IMR-90 (cell line): ENCODE data around the gene CNTN5. TPM values are rescaled to one million over a fixed set of nuclear protein-coding genes. Genes with fewer than 3 reads are reported as not detected.

Experiments used
- ATAC-seq: fragments of 200-7000 bp; cut with Tn5 transposase; 2 replicates; pipeline ENCODE4 v1.9.1; 2020; ENCODE audit warnings: low read depth, mild to moderate bottlenecking, moderate library complexity
- BruUV-seq: library from RNA; stranded (reverse); fragments of 400-500 nt; replicated peaks from 2 replicates; lab custom pipeline; 2021; lab: Mats Ljungman, UMichigan
- CTCF ChIA-PET: fragments of 300-600 bp; formaldehyde crosslinking; extraction: SDS; loops from one replicate; lab custom pipeline; 2021; ENCODE audit warnings: antibody characterized with exemption; lab: Yijun Ruan, JAX
- POLR2A ChIA-PET: fragments of 300-600 bp; sonication (Branson Sonifier 250); formaldehyde crosslinking; loops from one replicate; lab custom pipeline; 2022; ENCODE audit warnings: antibody characterized with exemption; ENCODE audit not compliant: unreplicated experiment; lab: Charles Lee
- DNase-seq: peaks from one replicate; pipeline ENCODE4 v3.0.0; 2013
- H2AFZ ChIP-seq: replicated peaks from 2 replicates; pipeline ENCODE3; 2013; ENCODE audit warnings: low read length, mild to moderate bottlenecking; ENCODE audit not compliant: poor library complexity
- H2AK5ac ChIP-seq: 2 replicates; pipeline ENCODE4 v1.6.1; 2013; ENCODE audit warnings: low read depth, low read length, inconsistent platforms
- H2AK9ac ChIP-seq: replicated peaks from 2 replicates; pipeline ENCODE3; 2013; ENCODE audit warnings: mild to moderate bottlenecking, low read depth, low read length, moderate library complexity; ENCODE audit not compliant: poor library complexity
- H2BK120ac ChIP-seq: 2 replicates; pipeline ENCODE4 v1.6.1; 2013; ENCODE audit warnings: low read depth, low read length, inconsistent platforms
- H2BK15ac ChIP-seq: 3 replicates; pipeline ENCODE4 v1.6.1; 2013; ENCODE audit warnings: low read depth, low read length, inconsistent platforms
- H2BK20ac ChIP-seq: 2 replicates; pipeline ENCODE4 v1.6.1; 2013; ENCODE audit warnings: low read depth, mild to moderate bottlenecking, inconsistent platforms, low read length, moderate library complexity
- H2BK5ac ChIP-seq: 2 replicates; pipeline ENCODE4 v1.6.1; 2013; ENCODE audit warnings: mild to moderate bottlenecking, low read depth, low read length, inconsistent platforms; ENCODE audit not compliant: poor library complexity, severe bottlenecking
- H3K14ac ChIP-seq: replicated peaks from 2 replicates; pipeline ENCODE4 v1.6.1; 2013; ENCODE audit warnings: low read depth, low read length, inconsistent platforms
- H3K18ac ChIP-seq: 2 replicates; pipeline ENCODE4 v1.6.1; 2013; ENCODE audit warnings: low read depth, low read length, control low read depth
- H3K23ac ChIP-seq: 2 replicates; pipeline ENCODE4 v1.6.1; 2013; ENCODE audit warnings: low read depth, low read length, inconsistent platforms
- H3K27ac ChIP-seq: 2 replicates; pipeline ENCODE4 v1.5.1; 2013; ENCODE audit warnings: mild to moderate bottlenecking, control low read depth, low read length; ENCODE audit not compliant: insufficient read depth
- H3K27me3 ChIP-seq: 2 replicates; pipeline ENCODE4 v1.6.1; 2013; ENCODE audit warnings: low read length; ENCODE audit not compliant: control insufficient read depth, insufficient read depth
- H3K36me3 ChIP-seq: 2 replicates; pipeline ENCODE4 v1.6.1; 2013; ENCODE audit warnings: low read length, mixed read lengths; ENCODE audit not compliant: control insufficient read depth, insufficient read depth
- H3K4ac ChIP-seq: 2 replicates; pipeline ENCODE4 v1.6.1; 2013; ENCODE audit warnings: low read depth, low read length, inconsistent platforms
- H3K4me1 ChIP-seq: 2 replicates; pipeline ENCODE4 v1.6.1; 2013; ENCODE audit warnings: low read length, mixed read lengths; ENCODE audit not compliant: control insufficient read depth, insufficient read depth
- H3K4me2 ChIP-seq: 2 replicates; pipeline ENCODE4 v1.6.1; 2013; ENCODE audit warnings: low read depth, mild to moderate bottlenecking, control low read depth, low read length, moderate library complexity
- H3K4me3 ChIP-seq: 2 replicates; pipeline ENCODE4 v1.5.1; 2013; ENCODE audit warnings: low read depth, mild to moderate bottlenecking, control low read depth, low read length, moderate library complexity; ENCODE audit not compliant: insufficient read depth
- H3K56ac ChIP-seq: 2 replicates; pipeline ENCODE4 v1.6.1; 2013; ENCODE audit warnings: low read length, inconsistent platforms; ENCODE audit not compliant: insufficient read depth; ENCODE audit errors: extremely low read depth
- H3K79me1 ChIP-seq, 2 experiments: 2 replicates each; pipeline ENCODE4 v1.6.1; 2013; ENCODE audit warnings: low read length in 2 of 2, inconsistent platforms in 1 of 2, low read depth in 1 of 2
- H3K9ac ChIP-seq: 2 replicates; pipeline ENCODE4 v1.6.1; 2013; ENCODE audit warnings: low read depth, low read length, control low read depth
- H3K9me1 ChIP-seq: 2 replicates; pipeline ENCODE4 v1.6.1; 2013; ENCODE audit warnings: low read length, inconsistent platforms; ENCODE audit not compliant: insufficient read depth
- H3K9me3 ChIP-seq: 2 replicates; pipeline ENCODE4 v1.6.1; 2013; ENCODE audit warnings: low read length; ENCODE audit not compliant: control insufficient read depth, insufficient read depth
- H4K20me1 ChIP-seq: 2 replicates; pipeline ENCODE4 v1.6.1; 2013; ENCODE audit warnings: low read length, inconsistent platforms; ENCODE audit not compliant: insufficient read depth
- H4K5ac ChIP-seq: 2 replicates; pipeline ENCODE4 v1.6.1; 2013; ENCODE audit warnings: mild to moderate bottlenecking, low read depth, low read length, control low read depth
- H4K8ac ChIP-seq, 2 experiments: 2 replicates each; pipeline ENCODE4 v1.6.1; 2013; ENCODE audit warnings: low read depth in 2 of 2, low read length in 2 of 2, control low read depth in 1 of 2, inconsistent platforms in 1 of 2
- H4K91ac ChIP-seq: 2 replicates; pipeline ENCODE4 v1.6.1; 2013; ENCODE audit warnings: low read depth, low read length, inconsistent platforms; ENCODE audit not compliant: insufficient read depth
- BHLHE40 ChIP-seq: fragments of 150-350 bp; IDR thresholded peaks from 2 replicates; pipeline ENCODE4 v1.6.1; 2016; ENCODE audit warnings: mild to moderate bottlenecking, low read depth, low read length
- CHD1 ChIP-seq: IDR thresholded peaks from 2 replicates; pipeline ENCODE4 v1.6.1; 2012; ENCODE audit warnings: low read depth, low read length, improper control_type of control experiment
- CTCF ChIP-seq: conservative IDR thresholded peaks from 2 replicates; pipeline ENCODE4 v1.5.1; 2012; ENCODE audit warnings: mild to moderate bottlenecking, low read depth, low read length, improper control_type of control experiment
- ELK1 ChIP-seq: fragments of 150-350 bp; IDR thresholded peaks from 2 replicates; pipeline ENCODE4 v1.6.1; 2016; ENCODE audit warnings: low read depth, mild to moderate bottlenecking, low read length, moderate library complexity, borderline replicate concordance
- FOS ChIP-seq: fragments of 150-350 bp; IDR thresholded peaks from 2 replicates; pipeline ENCODE4 v1.6.1; 2016; ENCODE audit warnings: low read depth, low read length
- MAFK ChIP-seq: IDR thresholded peaks from 2 replicates; pipeline ENCODE4 v1.6.1; 2012; ENCODE audit warnings: low read depth, low read length, improper control_type of control experiment
- MAZ ChIP-seq: IDR thresholded peaks from 2 replicates; pipeline ENCODE4 v1.6.1; 2012; ENCODE audit warnings: low read depth, mild to moderate bottlenecking, low read length, improper control_type of control experiment, moderate library complexity, borderline replicate concordance
- NFE2L2 ChIP-seq: fragments of 150-350 bp; IDR thresholded peaks from 2 replicates; pipeline ENCODE4 v1.6.1; 2016; ENCODE audit warnings: low read depth, mild to moderate bottlenecking, low read length
- POLR2A ChIP-seq: IDR thresholded peaks from 2 replicates; pipeline ENCODE4 v1.6.1; 2012; ENCODE audit warnings: mild to moderate bottlenecking, low read depth, low read length
- RAD21 ChIP-seq: IDR thresholded peaks from 2 replicates; pipeline ENCODE4 v1.6.1; 2012; ENCODE audit warnings: low read length, improper control_type of control experiment
- RCOR1 ChIP-seq: IDR thresholded peaks from 2 replicates; pipeline ENCODE4 v1.6.1; 2012; ENCODE audit warnings: mild to moderate bottlenecking, low read length, improper control_type of control experiment; ENCODE audit not compliant: insufficient replicate concordance
- RFX5 ChIP-seq: IDR thresholded peaks from 2 replicates; pipeline ENCODE4 v1.8.0; 2012; ENCODE audit warnings: low read depth, mild to moderate bottlenecking, low read length, moderate library complexity
- SMC3 ChIP-seq: fragments of 150-350 bp; IDR thresholded peaks from 2 replicates; pipeline ENCODE4 v1.6.1; 2016; ENCODE audit warnings: low read depth, mild to moderate bottlenecking, antibody characterized with exemption, low read length, moderate library complexity
- USF2 ChIP-seq: fragments of 150-350 bp; IDR thresholded peaks from 2 replicates; pipeline ENCODE4 v1.6.1; 2017; ENCODE audit warnings: mild to moderate bottlenecking, antibody characterized with exemption, low read length, low read depth
- dilution Hi-C: fragments of 300-500 bp; cut with HindIII; formaldehyde crosslinking; loops from one replicate; pipeline ENCODE4 v1.14.3; 2018; ENCODE audit warnings: low sequenced_read_pairs; ENCODE audit not compliant: unreplicated experiment
- in situ Hi-C: fragments of 300-500 bp; cut with MboI; formaldehyde crosslinking; loops from 3 replicates; pipeline ENCODE4 v1.14.3; 2019; ENCODE audit warnings: low sequenced_read_pairs, inconsistent platforms, mixed read lengths
- intact Hi-C: fragments of 100-400 bp; cut with micrococcal nuclease; formaldehyde crosslinking; loops from 2 replicates; pipeline ENCODE4 v1.10.0; 2022
- polyA plus RNA-seq, 3 experiments: library from polyadenylated mRNA; depleted of rRNA; stranded (reverse); fragments of >200 nt; gene quantifications; 2 replicates each; pipeline ENCODE4 v1.2.3, GENCODE V29; 2012; ENCODE audit warnings: low replicate concordance in 1 of 3
- total RNA-seq: library from RNA; depleted of rRNA; stranded (reverse); fragments of >200 nt; gene quantifications from 2 replicates; pipeline ENCODE4 v1.2.3, GENCODE V29; 2012

Gene CNTN5
- total and polyA plus RNA-seq, 2 of the 4 experiments (the other 2 are of a cell fraction), result not detected

- Histone ChIP-seq H2AK5ac (no peak overlapping the region), H3K18ac (no peak overlapping the region), H3K4ac (no peak overlapping the region), H2AK9ac (no peak overlapping the region), H2BK120ac (no peak overlapping the region), H3K79me1 (no peaks in the 10 kb centered on the region), H4K8ac (no peak overlapping the region), H3K36me3 (no peaks in the 10 kb centered on the region), H3K9me3 (peaks cover 8% of the 10 kb centered on the region; the same call in 1 of the 2 replicates), H2BK15ac (no peak overlapping the region), H3K27ac (no peak overlapping the region), H3K27me3 (no peaks in the 10 kb centered on the region), H3K9ac (no peak overlapping the region), H3K4me2 (no peak overlapping the region), H2AFZ (no peak overlapping the region), H2BK5ac (no peak overlapping the region), H2BK20ac (no peak overlapping the region), H3K4me3 (no peak overlapping the region), H3K14ac (no peak overlapping the region), H3K56ac (no peak overlapping the region), H4K20me1 (no peaks in the 10 kb centered on the region), H3K23ac (no peak overlapping the region), H4K5ac (no peak overlapping the region), H4K91ac (no peak overlapping the region), H3K9me1 (no peaks in the 10 kb centered on the region), H3K4me1 (no peaks in the 10 kb centered on the region)
- ChIA-PET POLR2A (no interaction called here), CTCF (no interaction called here)
- DNase-seq (no peak), ATAC-seq (no peak)
- no TSS peak for BruUV-seq
- intact Hi-C loops, result no loop called here
- in situ Hi-C loops, result no loop called here
- TF ChIP-seq SMC3 (no peak), NFE2L2 (no peak), MAFK (no peak), MAZ (no peak), RFX5 (no peak), POLR2A (no peak), USF2 (no peak), BHLHE40 (no peak), RAD21 (no peak), CTCF (no peak), ELK1 (no peak), CHD1 (no peak), FOS (no peak), RCOR1 (no peak)
- dilution Hi-C loops, result no loop called here
These were observed 913.3 kb downstream of the CNTN5 start for GRCh38 chr11:99934008-99934407.
